Amygdala (tissue), 56 donors: ENCODE results near the gene FBN2.

Source experiments
- DNase-seq, 56 donors: peaks; one replicate each; lab custom pipeline; 2025; lab: John Stamatoyannopoulos, UW

The FBN2 gene

GRCh38 chr5:128538000-128538249 is at the start of gene FBN2:
TSS of gene FBN2 (minus strand) at chr5:128538245. CDS start at chr5:128537603, 642 bp downstream.
- DNase-seq = no peak

GRCh38 chr5:128587275-128587674 is 49.2 kb upstream of the FBN2 start:
- no peak for DNase-seq

- no peak for DNase-seq
Measured at GRCh38 chr5:128586848-128587247, 48.8 kb upstream of the FBN2 start.

GRCh38 chr5:128579639-128580038 is 41.6 kb upstream of the FBN2 start:
- no peak for DNase-seq

- DNase-seq = no peak
Measured at GRCh38 chr5:128579093-128579492, 41.0 kb upstream of the FBN2 start.

- no peak for DNase-seq
Measured at GRCh38 chr5:128574041-128574440, 36.0 kb upstream of the FBN2 start.

GRCh38 chr5:128572930-128573319 is 34.9 kb upstream of the FBN2 start:
- no peak for DNase-seq

GRCh38 chr5:128572051-128572929 is 34.2 kb upstream of the FBN2 start:
- no peak for DNase-seq

GRCh38 chr5:128566178-128566577 is 28.1 kb upstream of the FBN2 start:
- DNase-seq = no peak

GRCh38 chr5:128559300-128560297 is 21.6 kb upstream of the FBN2 start:
- DNase-seq = no peak

- no peak for DNase-seq
Measured at GRCh38 chr5:128553747-128554146, 15.7 kb upstream of the FBN2 start.

- DNase-seq = no peak
Measured at GRCh38 chr5:128551476-128551875, 13.4 kb upstream of the FBN2 start.

- DNase-seq = no peak
Measured at GRCh38 chr5:128549496-128549895, 11.5 kb upstream of the FBN2 start.

GRCh38 chr5:128546658-128547281 is 8.7 kb upstream of the FBN2 start:
- no peak for DNase-seq

- no peak for DNase-seq
Measured at GRCh38 chr5:128541385-128541784, 3.3 kb upstream of the FBN2 start.

- DNase-seq = no peak
Measured at GRCh38 chr5:128539038-128539429, 989 bp upstream of the FBN2 start.

- peak in 5 of 56 donors; percentile 5 to 44 (median 16) for DNase-seq
Measured at GRCh38 chr5:128538250-128539037, 399 bp upstream of the FBN2 start.

GRCh38 chr5:128537221-128537999 is 635 bp downstream of the FBN2 start:
- no peak for DNase-seq
